PC-9 (cell line): Measurements from ENCODE around the gene SPOP. TPM values are rescaled to one million over a fixed set of nuclear protein-coding genes. Genes with fewer than 3 reads are reported as not detected.

Experiments used
- BruUV-seq: library from RNA; stranded (reverse); fragments of 400-500 nt; replicated peaks from 2 replicates; lab custom pipeline; 2021; lab: Mats Ljungman, UMichigan
- CTCF ChIA-PET: fragments of 300-600 bp; sonication (Branson Sonifier 250); formaldehyde crosslinking; loops from one replicate; lab custom pipeline; 2022; ENCODE audit warnings: antibody characterized with exemption; lab: Charles Lee
- POLR2A ChIA-PET: fragments of 300-600 bp; sonication (Branson Sonifier 250); formaldehyde crosslinking; loops from one replicate; lab custom pipeline; 2022; ENCODE audit warnings: antibody characterized with exemption; ENCODE audit not compliant: unreplicated experiment; lab: Charles Lee
- DNase-seq, 2 experiments: peaks; one replicate each; pipeline versions ENCODE4 v3.0.0 to v3.0.0-alpha.2; 2015 to 2022; ENCODE audit warnings: mixed read lengths in 1 of 2
- H2AFZ ChIP-seq: fragments of 200-600 bp; sonication (generic); 2 replicates; pipeline ENCODE4 v1.8.1; 2017; ENCODE audit warnings: antibody characterized with exemption
- H3F3A ChIP-seq: fragments of 200-600 bp; sonication (generic); 2 replicates; pipeline ENCODE4 v1.8.1; 2017; ENCODE audit warnings: antibody characterized with exemption, mild to moderate bottlenecking, low read depth; ENCODE audit not compliant: insufficient read depth
- H3K27ac ChIP-seq: fragments of 200-600 bp; sonication (generic); 2 replicates; pipeline ENCODE4 v1.6.1; 2016; ENCODE audit warnings: mixed run types
- H3K27me3 ChIP-seq: fragments of 200-600 bp; sonication (generic); 2 replicates; pipeline ENCODE4 v1.6.1; 2016; ENCODE audit warnings: low read depth, mixed run types; ENCODE audit not compliant: insufficient read depth
- H3K36me3 ChIP-seq: fragments of 200-600 bp; sonication (generic); 2 replicates; pipeline ENCODE4 v1.6.1; 2016; ENCODE audit warnings: low read depth, mixed run types
- H3K4me1 ChIP-seq: fragments of 200-600 bp; sonication (generic); replicated peaks from 2 replicates; pipeline ENCODE4 v1.6.1; 2016; ENCODE audit warnings: mixed run types; ENCODE audit not compliant: insufficient read depth
- H3K4me2 ChIP-seq: fragments of 200-600 bp; sonication (generic); 2 replicates; pipeline ENCODE4 v1.6.1; 2017; ENCODE audit warnings: mixed run types
- H3K4me3 ChIP-seq: fragments of 200-600 bp; sonication (generic); 2 replicates; pipeline ENCODE4 v1.6.1; 2016; ENCODE audit warnings: mixed run types
- H3K79me2 ChIP-seq: fragments of 200-600 bp; sonication (generic); 2 replicates; pipeline ENCODE4 v1.6.1; 2017; ENCODE audit warnings: low read depth, mixed run types
- H3K9me2 ChIP-seq: fragments of 200-600 bp; sonication (generic); 2 replicates; pipeline ENCODE4 v1.8.1; 2017; ENCODE audit warnings: mild to moderate bottlenecking; ENCODE audit not compliant: insufficient read depth
- H3K9me3 ChIP-seq: fragments of 200-600 bp; sonication (generic); 2 replicates; pipeline ENCODE4 v1.8.1; 2016; ENCODE audit warnings: low read depth; ENCODE audit not compliant: insufficient read depth
- H4K20me1 ChIP-seq: fragments of 200-600 bp; sonication (generic); 2 replicates; pipeline ENCODE4 v1.8.1; 2017; ENCODE audit not compliant: insufficient read depth
- EZH2 ChIP-seq: fragments of 200-600 bp; sonication (generic); IDR thresholded peaks from 2 replicates; pipeline ENCODE4 v1.8.0; 2017; ENCODE audit warnings: antibody characterized with exemption, low read depth
- intact Hi-C: fragments of 100-400 bp; cut with micrococcal nuclease; formaldehyde crosslinking; loops from one replicate; pipeline ENCODE4 v1.10.0; 2022; ENCODE audit not compliant: unreplicated experiment
- total RNA-seq: library from RNA; stranded (reverse); gene quantifications from 2 replicates; pipeline ENCODE4 v1.2.3, GENCODE V29; 2021
- TF ChIP-seq, protein P1 (sequence below): fragments of 200-600 bp; sonication (generic); conservative IDR thresholded peaks from 2 replicates; pipeline ENCODE4 v1.6.1; 2017; ENCODE audit warnings: mixed run types, antibody characterized with exemption, mild to moderate bottlenecking, moderate library complexity

Gene SPOP
- total RNA-seq, 1 experiment from 2014 or later = 41.7 TPM

- no peak for DNase-seq
- Histone ChIP-seq H3K4me1 (peaks cover 1% of the 10 kb centered on the region; the same call in 1 of the 2 replicates), H3K79me2 (no peaks in the 10 kb centered on the region)
Measured at GRCh38 chr17:49585422-49586027, 92.4 kb downstream of the SPOP start.

DNA sequence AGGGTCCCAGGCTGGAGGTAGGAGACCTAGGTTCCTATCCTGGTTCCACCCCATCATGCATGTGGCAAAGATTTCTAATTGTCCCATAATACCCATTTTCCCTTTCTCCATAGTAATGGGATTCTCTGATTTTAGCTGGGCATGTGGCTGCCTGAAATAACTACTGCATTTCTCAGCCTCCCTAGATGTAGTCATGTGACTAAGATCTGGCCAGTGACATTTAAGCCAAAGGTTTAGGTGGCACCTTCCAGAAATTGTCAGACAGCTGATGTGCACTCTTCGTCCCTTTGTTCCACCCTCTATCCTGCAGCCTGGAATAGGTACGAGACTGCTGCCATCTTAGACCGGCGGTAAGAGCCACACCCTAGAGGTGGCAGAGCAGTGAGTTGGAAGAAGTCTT lies 94.0 kb downstream of the SPOP start:
- Histone ChIP-seq H3F3A (peaks cover 4% of the 10 kb centered on the region; the same call in 1 of the 2 replicates), H3K9me2 (no peaks in the 10 kb centered on the region), H3K4me1 (peaks cover 7% of the 10 kb centered on the region; the same call in 1 of the 2 replicates), H2AFZ (no peak overlapping the region), H3K27ac (no peak overlapping the region), H3K4me2 (no peak overlapping the region), H3K79me2 (no peaks in the 10 kb centered on the region), H3K27me3 (peaks cover 2% of the 10 kb centered on the region; the same call in 1 of the 2 replicates), H3K4me3 (no peak overlapping the region), H3K9me3 (no peaks in the 10 kb centered on the region), H4K20me1 (no peaks in the 10 kb centered on the region), H3K36me3 (no peaks in the 10 kb centered on the region)
- TF ChIP-seq EZH2 = no peak
- TF ChIP-seq, protein P1, sequence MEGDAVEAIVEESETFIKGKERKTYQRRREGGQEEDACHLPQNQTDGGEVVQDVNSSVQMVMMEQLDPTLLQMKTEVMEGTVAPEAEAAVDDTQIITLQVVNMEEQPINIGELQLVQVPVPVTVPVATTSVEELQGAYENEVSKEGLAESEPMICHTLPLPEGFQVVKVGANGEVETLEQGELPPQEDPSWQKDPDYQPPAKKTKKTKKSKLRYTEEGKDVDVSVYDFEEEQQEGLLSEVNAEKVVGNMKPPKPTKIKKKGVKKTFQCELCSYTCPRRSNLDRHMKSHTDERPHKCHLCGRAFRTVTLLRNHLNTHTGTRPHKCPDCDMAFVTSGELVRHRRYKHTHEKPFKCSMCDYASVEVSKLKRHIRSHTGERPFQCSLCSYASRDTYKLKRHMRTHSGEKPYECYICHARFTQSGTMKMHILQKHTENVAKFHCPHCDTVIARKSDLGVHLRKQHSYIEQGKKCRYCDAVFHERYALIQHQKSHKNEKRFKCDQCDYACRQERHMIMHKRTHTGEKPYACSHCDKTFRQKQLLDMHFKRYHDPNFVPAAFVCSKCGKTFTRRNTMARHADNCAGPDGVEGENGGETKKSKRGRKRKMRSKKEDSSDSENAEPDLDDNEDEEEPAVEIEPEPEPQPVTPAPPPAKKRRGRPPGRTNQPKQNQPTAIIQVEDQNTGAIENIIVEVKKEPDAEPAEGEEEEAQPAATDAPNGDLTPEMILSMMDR = no peak
- POLR2A ChIA-PET = no interaction called here
- no TSS peak for BruUV-seq
- intact Hi-C loops = no loop called here
- CTCF ChIA-PET = no interaction called here
- no peak for DNase-seq

More at GRCh38 chr17:49585422-49586027, 92.4 kb downstream of the SPOP start:
- no peak for TF ChIP-seq EZH2
- TF ChIP-seq, protein P1 = peak; percentile 42; the same call in 1 of the 2 replicates
- Histone ChIP-seq H3K27ac (no peak overlapping the region), H3K4me3 (no peak overlapping the region), H4K20me1 (no peaks in the 10 kb centered on the region), H2AFZ (no peak overlapping the region), H3K4me2 (no peak overlapping the region), H3K9me2 (no peaks in the 10 kb centered on the region), H3K36me3 (no peaks in the 10 kb centered on the region), H3K27me3 (no peaks in the 10 kb centered on the region), H3K9me3 (no peaks in the 10 kb centered on the region), H3F3A (peaks cover 4% of the 10 kb centered on the region; the same call in 1 of the 2 replicates)
- BruUV-seq = no TSS peak
- POLR2A ChIA-PET = no interaction called here
- CTCF ChIA-PET = no interaction called here
- intact Hi-C loops = no loop called here

DNA sequence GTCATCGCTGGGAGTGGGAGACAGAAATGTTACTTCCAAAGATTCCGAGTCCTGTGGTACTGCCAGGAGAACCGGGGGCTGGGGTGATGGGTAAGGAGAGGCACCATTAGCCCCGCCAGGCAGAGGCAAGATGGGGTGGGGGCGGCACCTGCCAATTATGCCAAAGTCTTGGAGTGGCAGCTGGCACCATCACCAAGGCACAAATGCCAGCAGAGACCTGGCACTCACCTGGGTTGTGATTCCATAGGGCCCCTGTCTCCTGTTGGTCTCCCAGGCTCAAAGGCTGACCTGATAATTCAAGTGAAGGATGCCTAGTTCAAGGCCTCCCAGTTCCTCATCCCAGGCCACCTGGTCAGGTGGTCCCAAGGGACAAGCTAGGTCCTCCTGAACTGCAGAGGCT lies 94.7 kb downstream of the SPOP start:
- no peaks in the 10 kb centered on the region for H3K9me2 ChIP-seq
- H3K79me2 ChIP-seq = no peaks in the 10 kb centered on the region
- H3F3A ChIP-seq = peaks cover 9% of the 10 kb centered on the region; the same call in 1 of the 2 replicates
- ChIA-PET POLR2A (no interaction called here), CTCF (no interaction called here)
- intact Hi-C loops = no loop called here
- peaks cover 9% of the 10 kb centered on the region for H3K27me3 ChIP-seq
- no peak for DNase-seq
- H4K20me1 ChIP-seq = no peaks in the 10 kb centered on the region
- H3K9me3 ChIP-seq = no peaks in the 10 kb centered on the region
- no peak overlapping the region for H3K4me2 ChIP-seq
- no TSS peak for BruUV-seq
- no peak overlapping the region for H2AFZ ChIP-seq
- no peak overlapping the region for H3K4me3 ChIP-seq
- peaks cover 7% of the 10 kb centered on the region; the same call in 1 of the 2 replicates for H3K4me1 ChIP-seq
- TF ChIP-seq, protein P1 = no peak
- TF ChIP-seq EZH2 = no peak
- H3K27ac ChIP-seq = no peak overlapping the region
- no peaks in the 10 kb centered on the region for H3K36me3 ChIP-seq
